Measurements from ENCODE around the gene C12orf57.
"Not testable (repeated sequence)": the region's sequence is repeated elsewhere in the genome, so short reads cannot be mapped to it uniquely, and the experiment has no call there.

Gene C12orf57, protein sequence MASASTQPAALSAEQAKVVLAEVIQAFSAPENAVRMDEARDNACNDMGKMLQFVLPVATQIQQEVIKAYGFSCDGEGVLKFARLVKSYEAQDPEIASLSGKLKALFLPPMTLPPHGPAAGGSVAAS

DNA sequence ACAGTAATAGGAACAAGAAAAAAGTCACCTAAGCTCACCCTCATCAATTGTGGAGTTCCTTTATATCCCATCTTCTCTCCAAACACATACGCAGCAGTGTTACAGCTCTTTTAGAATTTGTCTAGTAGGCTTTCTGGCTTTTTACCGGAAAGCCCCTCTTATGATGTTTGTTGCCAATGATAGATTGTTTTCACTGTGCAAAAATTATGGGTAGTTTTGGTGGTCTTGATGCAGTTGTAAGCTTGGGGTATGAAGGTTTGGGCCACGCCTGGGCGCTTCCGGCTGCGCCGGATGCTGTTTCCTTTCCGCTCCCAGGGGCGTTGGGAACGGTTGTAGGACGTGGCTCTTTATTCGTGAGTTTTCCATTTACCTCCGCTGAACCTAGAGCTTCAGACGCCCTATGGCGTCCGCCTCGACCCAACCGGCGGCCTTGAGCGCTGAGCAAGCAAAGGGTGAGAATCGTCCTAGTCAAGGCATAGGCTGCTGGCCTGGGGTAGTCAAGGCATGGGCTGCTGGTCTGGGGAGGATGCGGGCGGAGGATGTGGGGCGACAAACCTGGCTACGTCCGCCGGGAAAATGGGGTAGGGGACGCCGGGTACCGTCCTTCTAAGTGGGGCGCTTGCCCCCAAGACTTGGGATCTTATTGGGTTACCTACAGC, at the start of gene C12orf57, which contains the start of gene RNU7-1:
Gene C12orf57, plus strand, starts transcription at position 301 of the 659 bp plus-strand sequence. Its CDS starts 100 bp downstream, at position 401.
Gene RNU7-1, plus strand, starts transcription at position 95 of the 659 bp plus-strand sequence.
- DNase-seq (ENCODE audit: low spot score): peak; percentile 89

DNA sequence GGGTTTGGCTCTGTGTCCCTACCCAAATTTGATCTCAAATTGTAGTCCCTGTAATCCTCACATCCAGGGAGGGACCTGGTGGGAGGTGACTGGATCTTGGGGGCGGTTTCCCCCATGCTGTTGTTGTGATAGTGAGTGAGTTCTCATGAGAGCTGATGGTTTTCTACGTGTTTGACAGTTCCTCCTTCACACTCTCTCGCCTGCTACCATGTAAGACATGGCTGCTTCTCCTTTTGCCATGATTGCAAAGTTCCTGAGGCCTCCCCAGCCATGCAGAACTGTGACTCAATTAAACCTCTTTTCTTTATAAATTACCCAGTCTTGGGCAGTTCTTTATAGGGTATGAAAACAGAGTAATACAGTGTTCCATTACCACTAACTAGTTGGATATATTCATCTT, 49.5 kb upstream of the C12orf57 start:
- DNase-seq (ENCODE audit: low spot score): no peak

DNA sequence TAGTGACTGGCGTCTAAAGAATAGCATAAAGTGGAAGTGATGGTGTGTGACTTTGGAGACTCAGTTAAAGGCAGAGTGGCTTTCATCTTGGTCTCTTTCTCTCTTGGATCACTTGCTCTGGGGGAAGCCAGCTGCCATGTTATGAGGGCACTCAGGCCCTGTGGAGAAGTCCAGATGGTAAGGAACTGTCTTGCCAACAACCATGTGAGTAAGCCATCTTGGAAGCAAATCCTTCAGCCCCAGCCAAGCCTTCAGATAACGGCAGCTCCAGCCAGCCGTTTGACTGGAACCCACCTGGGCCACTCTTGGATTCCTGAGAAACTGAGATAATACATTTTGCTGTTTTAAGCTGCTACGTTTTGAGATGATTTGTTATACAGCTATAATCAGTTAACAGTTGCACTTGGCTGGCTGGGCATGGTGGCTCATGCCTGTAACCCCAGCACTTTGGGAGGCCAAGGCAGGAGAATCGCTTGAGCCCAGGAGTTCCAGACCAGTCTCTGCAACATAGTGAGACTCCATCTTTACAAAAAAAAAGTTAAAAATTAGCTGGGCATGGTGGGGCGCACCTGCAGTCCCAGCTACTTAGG, 46.9 kb upstream of the C12orf57 start:
- DNase-seq (ENCODE audit: low spot score): no peak

DNA sequence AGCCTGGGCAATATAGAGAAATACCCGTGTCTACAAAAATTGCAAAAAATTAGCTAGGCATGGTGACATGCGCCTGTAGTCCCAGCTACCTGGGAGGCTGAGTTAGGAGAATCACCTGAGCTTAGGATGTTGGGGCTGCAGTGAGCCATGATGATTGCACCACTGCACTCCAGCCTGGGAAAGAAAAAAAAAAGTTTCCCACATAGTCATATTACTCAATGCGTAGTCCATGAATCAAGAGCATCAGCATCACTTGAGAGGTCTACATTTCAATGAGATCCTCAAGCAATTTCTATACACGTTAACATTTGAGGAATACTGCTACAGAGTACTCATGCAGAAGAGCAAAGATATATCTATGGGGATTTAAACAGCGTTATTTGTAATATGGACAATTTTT, 44.4 kb upstream of the C12orf57 start:
- DNase-seq (ENCODE audit: low spot score): no peak

DNA sequence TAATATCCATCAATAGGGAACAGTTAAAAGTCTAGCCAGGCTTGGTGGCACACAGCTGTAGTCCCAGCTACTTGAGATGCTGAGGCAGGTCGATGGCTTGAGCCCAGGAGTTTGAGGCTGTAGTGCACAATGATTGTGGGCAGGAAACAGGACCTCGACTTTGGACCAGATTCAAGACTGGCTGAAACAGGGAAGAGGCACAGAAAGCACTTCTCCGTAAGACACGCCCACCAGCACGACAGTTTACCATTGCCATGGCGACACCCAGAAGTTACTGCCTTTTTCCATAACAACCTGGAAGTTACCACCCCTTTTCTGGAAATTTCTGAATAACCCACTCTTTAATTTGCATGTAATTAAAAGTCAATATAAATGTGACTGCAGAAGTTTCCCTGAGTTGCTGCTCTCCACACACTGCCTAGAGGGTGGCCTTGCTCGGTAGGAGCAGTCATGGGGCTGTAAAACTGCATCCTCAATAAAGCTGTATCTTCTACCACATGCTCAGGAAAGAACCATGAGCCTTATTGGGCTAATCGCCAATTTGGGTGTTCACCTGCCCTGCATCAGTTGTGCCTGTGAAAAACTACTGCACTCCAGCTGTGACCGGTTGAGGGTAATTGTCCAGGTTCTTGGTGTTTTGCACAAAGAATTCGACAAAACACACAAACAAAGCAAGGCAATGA, 43.8 kb upstream of the C12orf57 start:
- DNase-seq (ENCODE audit: low spot score): no peak

DNA sequence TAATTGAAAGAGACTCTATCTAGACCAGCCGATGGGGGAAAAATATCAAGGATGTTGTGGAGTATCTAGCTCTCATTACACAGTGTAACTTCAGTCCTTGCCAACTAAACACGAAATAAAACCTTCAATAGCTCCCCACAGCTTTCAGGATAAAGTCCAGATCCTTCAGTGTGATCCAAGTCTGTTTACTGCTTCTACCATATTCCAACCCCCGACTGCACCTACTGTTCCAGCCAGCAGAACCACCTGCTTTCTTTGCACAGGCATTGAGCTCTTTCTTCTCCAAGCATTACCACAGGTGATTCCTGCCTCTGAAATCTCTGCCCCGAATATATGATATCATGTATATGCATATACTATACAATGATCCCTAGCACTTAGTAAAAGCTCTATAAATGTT, 41.4 kb upstream of the C12orf57 start:
- no peak for DNase-seq (ENCODE audit: low spot score)

DNA sequence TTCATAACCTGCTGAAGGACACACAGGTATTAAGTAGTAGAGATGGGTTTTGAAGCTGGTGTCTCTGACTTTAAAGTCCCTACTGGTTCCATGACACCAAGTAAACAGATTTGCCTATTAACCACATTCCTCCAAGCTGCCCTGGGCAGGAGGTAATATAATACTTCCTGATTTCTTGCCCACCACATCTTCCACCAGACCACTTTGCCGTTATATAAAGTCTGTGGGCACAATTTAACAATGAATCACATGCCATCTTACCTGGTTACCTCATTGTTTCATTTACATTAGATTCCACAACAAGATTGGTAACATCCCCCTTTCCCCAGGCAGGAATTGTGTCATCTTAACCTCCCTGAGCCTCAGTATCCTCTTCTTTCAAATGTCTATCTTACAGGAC, 40.1 kb upstream of the C12orf57 start:
- DNase-seq (ENCODE audit: low spot score): no peak

DNA sequence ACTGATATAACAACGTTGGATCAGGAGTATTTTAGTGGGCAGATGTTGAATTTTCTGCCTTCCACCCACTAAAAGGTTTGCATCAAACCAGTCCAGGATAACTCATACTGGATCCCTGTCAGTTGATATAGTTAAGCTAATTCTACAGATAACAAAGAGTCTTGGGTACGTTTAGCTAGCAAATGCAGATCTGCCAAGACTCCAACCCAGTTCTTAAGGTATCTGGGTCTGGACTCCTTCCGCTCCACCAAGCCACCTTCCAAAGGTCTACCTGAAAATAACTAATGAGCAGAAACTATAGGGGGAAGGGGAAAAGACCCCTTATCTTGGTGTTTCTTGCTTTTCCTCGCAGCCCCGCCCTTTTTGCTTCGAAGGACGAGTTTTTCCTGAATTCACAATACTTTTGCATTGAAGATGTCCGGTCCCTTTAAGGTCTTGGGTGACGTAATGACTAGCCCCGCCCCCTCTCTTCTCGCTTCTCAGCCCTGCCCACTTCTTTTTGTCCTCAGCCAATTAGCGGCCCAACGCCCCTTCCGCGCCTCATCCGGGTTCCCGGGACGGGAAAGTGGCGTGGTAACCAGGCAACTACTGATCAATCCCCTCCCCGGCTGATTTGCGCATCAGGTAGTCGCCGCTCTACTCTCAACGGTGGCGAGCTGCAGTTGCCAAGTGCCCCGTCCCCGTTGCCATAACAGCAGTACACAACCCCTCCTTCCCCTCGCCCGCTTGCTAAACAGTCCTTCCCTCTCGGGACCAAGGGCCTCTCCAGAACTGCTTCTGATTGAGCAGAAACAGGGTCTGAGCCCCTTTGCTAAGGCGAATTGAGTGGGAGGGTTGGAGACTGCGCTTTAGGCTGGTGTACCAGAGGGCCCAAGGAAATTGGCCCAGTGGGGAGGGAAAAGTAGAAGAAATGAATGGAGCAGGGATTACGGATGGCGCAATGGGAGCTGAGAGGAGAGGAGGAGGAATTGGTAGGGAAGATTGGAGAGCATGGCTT, 39.2 kb upstream of the C12orf57 start, which contains the start of gene LRRC23:
Gene LRRC23, plus strand, starts transcription at position 543 of the 997 bp plus-strand sequence. CDS start 812 bp downstream, outside the sequence.
- DNase-seq (ENCODE audit: low spot score): peak; percentile 96

DNA sequence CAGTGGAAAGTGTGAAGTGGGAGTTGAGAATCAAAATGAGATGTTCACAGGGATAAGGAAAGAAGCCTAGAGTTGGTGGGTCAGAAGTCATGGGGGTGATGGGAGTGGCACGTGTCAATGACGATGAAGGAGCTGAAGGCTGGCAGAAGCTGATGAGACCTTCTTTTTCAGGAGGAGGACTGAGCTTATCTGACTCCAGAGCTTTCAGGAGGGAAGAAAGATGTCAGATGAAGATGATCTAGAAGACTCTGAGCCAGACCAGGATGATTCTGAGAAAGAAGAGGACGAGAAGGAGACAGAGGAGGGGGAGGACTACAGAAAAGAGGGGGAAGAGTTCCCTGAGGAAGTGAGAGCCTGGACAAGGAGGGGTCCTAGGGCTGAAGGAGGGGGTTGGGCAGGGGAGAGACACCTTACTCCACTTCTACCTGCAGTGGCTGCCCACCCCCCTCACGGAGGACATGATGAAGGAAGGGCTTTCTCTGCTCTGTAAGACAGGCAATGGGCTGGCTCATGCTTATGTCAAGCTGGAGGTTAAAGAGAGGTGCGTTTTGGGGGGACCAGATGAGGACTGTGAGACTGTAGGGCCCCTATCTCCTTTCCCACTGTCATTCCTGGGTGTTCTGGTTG, 38.3 kb upstream of the C12orf57 start:
- DNase-seq (ENCODE audit: low spot score): no peak

DNA sequence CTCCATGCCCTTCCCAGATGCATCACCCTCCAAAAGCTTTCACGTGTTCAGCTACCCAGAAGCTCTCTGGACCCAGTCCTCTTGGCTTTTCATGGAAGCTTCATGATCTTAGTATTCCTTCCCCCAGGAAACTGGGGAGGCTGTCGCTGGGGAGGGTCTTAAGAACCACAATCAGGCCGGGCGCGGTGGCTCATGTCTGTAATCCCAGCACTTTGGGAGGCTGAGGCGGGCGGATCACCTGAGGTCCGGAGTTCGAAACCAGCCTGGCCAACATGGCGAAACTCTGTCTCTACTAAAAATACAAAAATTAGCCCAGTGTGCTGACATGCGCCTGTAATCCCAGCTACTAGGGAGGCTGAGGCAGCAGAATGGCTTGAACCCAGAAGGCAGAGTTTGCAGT, 35.7 kb upstream of the C12orf57 start:
- DNase-seq (ENCODE audit: low spot score): not testable (repeated sequence)

DNA sequence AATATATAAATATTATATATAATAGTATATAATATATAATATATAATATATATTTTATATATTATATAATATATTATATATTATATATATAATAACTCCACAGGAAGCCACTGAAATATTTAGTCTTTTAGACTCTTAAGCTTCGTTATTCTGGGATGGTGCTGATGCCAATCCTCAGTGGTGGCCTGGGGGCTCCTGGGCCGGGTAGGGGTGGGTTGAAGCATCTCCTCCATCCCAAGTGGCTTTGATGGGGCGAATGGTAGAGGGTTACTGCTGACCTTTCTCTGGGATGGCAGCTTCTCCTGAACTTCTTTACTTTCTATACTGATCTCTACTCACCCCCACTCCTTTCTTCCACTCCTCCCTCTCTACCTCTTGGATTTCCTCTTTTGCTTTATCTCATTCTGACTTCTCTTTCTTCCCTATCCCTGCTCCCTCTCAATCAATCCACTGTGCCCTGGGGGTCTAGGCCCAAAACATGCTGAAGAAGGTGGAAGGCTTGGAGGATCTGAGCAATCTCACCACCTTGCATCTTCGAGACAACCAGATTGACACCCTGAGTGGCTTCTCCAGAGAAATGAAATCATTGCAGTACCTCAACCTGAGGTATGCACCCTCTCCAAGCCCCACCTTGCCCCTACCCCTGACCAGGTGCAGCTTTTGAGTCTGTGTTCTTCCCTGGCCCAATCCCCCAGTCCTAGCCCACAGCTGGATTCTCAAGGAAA, 34.2 kb upstream of the C12orf57 start:
- DNase-seq (ENCODE audit: low spot score): no peak

DNA sequence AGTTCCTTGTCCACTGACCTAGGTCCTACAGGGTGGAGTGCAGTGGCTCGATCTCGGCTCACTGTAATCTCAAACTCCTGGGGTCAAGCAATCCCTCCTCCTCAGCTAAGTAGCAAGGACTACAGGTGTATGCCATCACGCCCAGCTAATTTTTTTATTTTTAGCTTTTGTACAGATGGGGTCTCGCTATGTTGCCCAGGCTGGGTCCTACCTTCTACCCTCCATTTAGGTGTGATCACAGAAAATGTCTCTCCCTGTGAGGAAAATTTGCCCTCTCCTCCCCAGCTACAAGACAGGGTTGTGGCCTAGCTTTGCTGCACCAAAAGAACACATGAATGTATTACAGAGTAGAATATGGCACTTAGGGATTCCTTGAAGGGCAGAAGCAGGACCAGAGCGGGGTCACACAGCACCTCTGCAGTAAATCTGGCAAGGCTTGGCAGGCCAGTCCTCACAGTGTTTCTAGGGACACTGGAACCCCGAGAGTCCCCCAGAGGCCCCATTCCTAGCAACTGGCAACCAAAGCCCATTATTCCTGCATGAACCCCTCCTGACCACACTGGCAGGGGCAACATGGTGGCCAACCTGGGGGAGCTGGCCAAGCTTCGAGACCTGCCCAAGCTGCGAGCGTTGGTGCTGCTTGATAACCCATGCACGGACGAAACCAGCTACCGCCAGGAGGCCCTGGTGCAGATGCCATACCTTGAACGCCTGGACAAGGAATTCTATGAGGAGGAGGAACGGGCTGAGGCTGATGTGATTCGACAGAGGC, 31.5 kb upstream of the C12orf57 start:
- no peak for DNase-seq (ENCODE audit: low spot score)

DNA sequence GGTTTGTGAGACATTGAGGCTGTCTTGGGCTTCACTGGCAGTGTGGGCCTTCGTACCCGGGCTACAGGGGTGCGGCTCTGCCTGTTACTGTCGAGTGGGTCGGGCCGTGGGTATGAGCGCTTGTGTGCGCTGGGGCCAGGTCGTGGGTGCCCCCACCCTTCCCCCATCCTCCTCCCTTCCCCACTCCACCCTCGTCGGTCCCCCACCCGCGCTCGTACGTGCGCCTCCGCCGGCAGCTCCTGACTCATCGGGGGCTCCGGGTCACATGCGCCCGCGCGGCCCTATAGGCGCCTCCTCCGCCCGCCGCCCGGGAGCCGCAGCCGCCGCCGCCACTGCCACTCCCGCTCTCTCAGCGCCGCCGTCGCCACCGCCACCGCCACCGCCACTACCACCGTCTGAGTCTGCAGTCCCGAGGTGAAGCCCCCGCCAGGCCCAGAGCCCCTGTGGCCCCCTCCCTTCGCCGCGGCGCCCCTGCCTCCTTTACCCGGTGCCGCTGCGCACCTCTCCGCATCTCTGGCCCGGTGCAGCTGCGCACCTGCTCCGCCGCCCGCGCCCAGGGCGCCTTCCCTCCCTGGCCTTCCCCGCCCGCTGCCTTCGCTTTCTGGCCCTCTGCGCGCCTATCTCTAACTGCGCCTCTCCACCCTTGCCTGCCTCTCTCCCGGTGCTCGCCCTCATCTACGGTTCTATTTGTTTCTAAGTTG, 29.4 kb upstream of the C12orf57 start, which contains the start of gene ENO2:
Gene ENO2, plus strand, starts transcription at position 335 of the 701 bp plus-strand sequence. CDS start 1,253 bp downstream, outside the sequence.
- no peak for DNase-seq (ENCODE audit: low spot score)

DNA sequence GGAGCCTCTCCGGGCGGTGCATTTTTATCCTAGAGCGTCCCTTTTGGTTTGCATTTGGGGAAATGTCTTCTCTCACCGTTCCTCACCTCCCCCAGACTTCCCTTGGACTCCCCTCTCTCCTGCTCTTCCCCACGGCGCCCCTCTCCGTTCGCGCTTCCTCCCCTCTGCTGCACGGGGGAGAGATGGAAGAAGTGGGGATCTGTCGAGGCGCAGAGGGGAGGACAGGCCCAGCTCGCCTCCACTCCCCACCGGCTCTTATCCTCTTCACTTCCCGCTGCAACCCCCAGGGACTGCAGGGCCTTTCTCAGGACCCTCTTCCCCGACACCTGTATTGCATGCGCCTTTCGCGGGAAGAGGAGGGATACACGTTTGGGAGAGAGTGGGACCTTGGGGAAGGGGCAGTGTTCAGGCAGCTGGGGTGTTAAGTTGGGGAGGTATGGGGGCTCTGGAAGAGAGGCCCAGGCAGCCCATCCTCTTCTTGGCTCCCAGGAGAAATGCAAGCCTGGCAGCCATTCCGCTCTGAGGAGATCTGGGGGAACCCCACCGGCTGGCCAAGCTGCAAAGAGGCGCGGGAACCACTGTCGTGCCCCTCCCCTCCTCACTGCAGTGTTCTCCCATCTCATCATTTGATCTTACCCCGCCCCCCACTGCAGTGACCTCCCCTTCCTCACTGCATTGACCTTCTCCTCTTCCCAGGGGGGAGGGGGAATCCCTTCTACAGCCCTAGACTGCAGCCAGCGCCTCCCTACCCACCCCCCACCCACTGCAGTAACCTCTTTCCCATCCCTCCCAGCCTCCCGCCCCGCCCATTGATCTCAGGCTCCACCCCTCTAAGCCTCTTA, 28.7 kb upstream of the C12orf57 start:
- no peak for DNase-seq (ENCODE audit: low spot score)

DNA sequence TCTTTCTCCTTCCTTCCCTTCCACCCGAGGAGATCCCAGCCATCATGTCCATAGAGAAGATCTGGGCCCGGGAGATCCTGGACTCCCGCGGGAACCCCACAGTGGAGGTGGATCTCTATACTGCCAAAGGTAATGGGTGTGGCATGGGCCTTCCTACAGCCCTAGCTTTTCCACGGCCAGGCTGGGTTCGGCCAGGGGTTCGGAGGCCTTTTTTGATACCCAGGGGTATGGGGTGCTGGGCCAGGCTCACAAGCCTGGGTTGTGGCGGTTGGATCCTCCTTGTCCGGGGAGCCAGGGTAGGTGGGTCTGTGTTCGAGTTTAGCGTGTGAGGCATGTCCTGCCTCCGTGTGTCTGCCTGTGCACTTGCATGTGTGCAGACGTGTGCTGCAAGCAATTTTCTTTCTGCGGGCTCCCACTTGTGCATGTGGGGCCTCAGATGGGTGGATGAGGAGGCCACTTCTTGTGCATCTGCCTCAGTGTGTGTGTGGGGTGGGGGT, 28.0 kb upstream of the C12orf57 start:
- DNase-seq (ENCODE audit: low spot score): no peak

DNA sequence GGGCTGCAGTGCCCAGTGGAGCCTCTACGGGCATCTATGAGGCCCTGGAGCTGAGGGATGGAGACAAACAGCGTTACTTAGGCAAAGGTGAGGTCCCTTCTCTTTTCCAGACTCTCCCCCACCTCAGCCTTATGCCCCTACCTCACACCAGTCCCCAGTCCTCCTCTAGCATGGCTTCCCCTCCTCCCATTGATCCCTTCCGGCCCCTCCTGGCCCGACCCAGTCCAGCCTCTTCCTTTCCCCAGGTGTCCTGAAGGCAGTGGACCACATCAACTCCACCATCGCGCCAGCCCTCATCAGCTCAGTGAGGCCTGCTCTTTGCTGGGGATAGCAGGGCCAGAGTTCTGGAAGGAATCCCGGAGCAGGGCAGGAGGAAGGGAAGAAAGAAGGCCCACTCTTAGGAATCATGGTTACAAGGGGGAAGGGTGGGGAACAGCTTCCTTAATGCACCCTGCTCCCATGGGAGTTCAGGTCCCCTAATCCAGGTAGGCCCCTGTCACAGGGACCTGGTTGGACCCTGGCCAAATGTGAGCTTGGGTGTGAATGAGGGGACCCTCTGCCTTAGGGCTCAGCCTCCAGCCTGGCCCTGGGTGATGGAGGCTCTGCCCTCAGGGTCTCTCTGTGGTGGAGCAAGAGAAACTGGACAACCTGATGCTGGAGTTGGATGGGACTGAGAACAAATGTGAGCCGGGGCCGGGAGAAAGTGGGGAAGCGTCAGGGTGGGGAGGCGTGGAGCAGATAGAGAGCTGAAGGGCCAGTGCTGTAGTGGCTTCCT, 27.2 kb upstream of the C12orf57 start:
- no peak for DNase-seq (ENCODE audit: low spot score)
